CD4-positive, alpha-beta T cell (primary cell): ENCODE measurements around the gene SEMA5A. TPM values are rescaled to one million over a fixed set of nuclear protein-coding genes. Genes with fewer than 3 reads are reported as not detected.

Experiments
- ATAC-seq: fragments of 200-7000 bp; cut with Tn5 transposase; one replicate; pipeline ENCODE4 v1.10.0; 2022; ENCODE audit warnings: mild to moderate bottlenecking; ENCODE audit not compliant: poor library complexity
- CTCF ChIA-PET: fragments of 350-600 bp; sonication (Branson Sonifier 250); formaldehyde crosslinking; loops from one replicate; lab custom pipeline; 2021; ENCODE audit warnings: antibody characterized with exemption, inconsistent platforms; lab: Charles Lee
- POLR2A ChIA-PET: fragments of 350-600 bp; sonication (Branson Sonifier 250); formaldehyde crosslinking; loops from one replicate; lab custom pipeline; 2021; ENCODE audit warnings: antibody characterized with exemption, inconsistent platforms; lab: Charles Lee
- DNase-seq, 14 experiments: peaks; one replicate each; pipeline ENCODE4 v3.0.0-alpha.2; 2013 to 2020; ENCODE audit warnings: mixed read lengths in 2 of 14
- H3K27ac ChIP-seq, 2 donors: one replicate each; pipeline versions ENCODE4 v1.5.1 to v1.7.0; 2013; ENCODE audit warnings: low read length in 2 of 2, low read depth in 1 of 2, mild to moderate bottlenecking in 1 of 2
- H3K27me3 ChIP-seq, 2 experiments: 1 replicate in 1 of 2; 2 replicates in 1 of 2; pipeline versions ENCODE4 v1.6.1 to v1.7.0; 2013; ENCODE audit warnings: low read length in 2 of 2, control low read depth in 1 of 2, mild to moderate bottlenecking in 1 of 2, moderate library complexity in 1 of 2; ENCODE audit not compliant: insufficient read depth in 2 of 2, control insufficient read depth in 1 of 2
- H3K36me3 ChIP-seq: one replicate; pipeline ENCODE4 v1.6.1; 2013; ENCODE audit warnings: low read length, control low read depth; ENCODE audit not compliant: insufficient read depth
- H3K4me1 ChIP-seq: one replicate; pipeline ENCODE4 v1.6.1; 2013; ENCODE audit warnings: low read length, control low read depth; ENCODE audit not compliant: insufficient read depth
- H3K4me3 ChIP-seq: one replicate; pipeline ENCODE4 v1.5.1; 2013; ENCODE audit warnings: mild to moderate bottlenecking, low read length, moderate library complexity
- H3K9me3 ChIP-seq, 2 experiments: 1 replicate in 1 of 2; 2 replicates in 1 of 2; pipeline versions ENCODE4 v1.6.1 to v1.7.0; 2013; ENCODE audit warnings: low read length in 2 of 2, mild to moderate bottlenecking in 2 of 2, control low read depth in 1 of 2, moderate library complexity in 1 of 2; ENCODE audit not compliant: control insufficient read depth in 1 of 2, insufficient read depth in 1 of 2
- H3K27ac Mint-ChIP-seq: one replicate; pipeline ENCODE4 v1.8.0; 2020; ENCODE audit warnings: mixed read lengths
- H3K27me3 Mint-ChIP-seq: one replicate; pipeline ENCODE4 v1.8.0; 2021; ENCODE audit warnings: mixed read lengths
- H3K36me3 Mint-ChIP-seq: one replicate; pipeline ENCODE4 v1.8.0; 2021; ENCODE audit warnings: low read depth, mixed read lengths
- H3K4me1 Mint-ChIP-seq: one replicate; pipeline ENCODE4 v1.8.0; 2021; ENCODE audit warnings: low read depth, mixed read lengths
- H3K4me3 Mint-ChIP-seq: one replicate; pipeline ENCODE4 v1.8.0; 2020; ENCODE audit warnings: mild to moderate bottlenecking, mixed read lengths
- H3K9me3 Mint-ChIP-seq: one replicate; pipeline ENCODE4 v1.8.0; 2020; ENCODE audit warnings: mixed read lengths
- CTCF ChIP-seq: fragments of 200-600 bp; IDR thresholded peaks from one replicate; pipeline ENCODE4 v1.8.0; 2022; ENCODE audit warnings: antibody characterized with exemption, mild to moderate bottlenecking
- intact Hi-C, 2 experiments: fragments of 100-400 bp; cut with DNase I in 1 of 2; cut with micrococcal nuclease in 1 of 2; formaldehyde crosslinking; loops; one replicate each; pipeline versions ENCODE4 v1.15.1 to v1.9.0; 2023 to 2025; cut with DNase I, micrococcal nuclease
- total RNA-seq, 174 experiments: library from RNA in 2 of 174; stranded (reverse) in 2 of 174; gene quantifications; one replicate each; pipeline ENCODE4 v1.2.3 and lab custom pipeline; 2021 to 2026

SEMA5A gene
- total RNA-seq, 2 experiments from 2014 or later: 2.0 to 2.9 TPM

GRCh38 chr5:9343146-9343850 lies 202.6 kb downstream of the SEMA5A start:
- H3K27me3 ChIP-seq: no peaks in the 10 kb centered on the region
- CTCF ChIA-PET: no interaction called here
- Mint-ChIP-seq H3K4me1 (no peaks in the 10 kb centered on the region), H3K27ac (no peak overlapping the region), H3K27me3 (no peaks in the 10 kb centered on the region), H3K9me3 (no peaks in the 10 kb centered on the region), H3K36me3 (no peaks in the 10 kb centered on the region), H3K4me3 (no peak overlapping the region)
- no peaks in the 10 kb centered on the region for H3K4me1 ChIP-seq
- peaks cover 0 to 4% of the 10 kb centered on the region in 2 experiments for H3K9me3 ChIP-seq
- POLR2A ChIA-PET: no interaction called here
- intact Hi-C loops: no loop called here
- DNase-seq (no peak), ATAC-seq (no peak)
- TF ChIP-seq CTCF: no peak
- H3K4me3 ChIP-seq: no peak overlapping the region
- H3K36me3 ChIP-seq: no peaks in the 10 kb centered on the region
- H3K27ac ChIP-seq: no peak overlapping the region

- CTCF ChIA-PET: no interaction called here
- Histone ChIP-seq H3K27ac (no peak overlapping the region), H3K36me3 (no peaks in the 10 kb centered on the region), H3K4me3 (no peak overlapping the region), H3K27me3 (no peaks in the 10 kb centered on the region), H3K9me3 (peaks cover 0 to 4% of the 10 kb centered on the region in 2 experiments), H3K4me1 (no peaks in the 10 kb centered on the region)
- intact Hi-C loops: no loop called here
- ATAC-seq (no peak), DNase-seq (no peak)
- POLR2A ChIA-PET: no interaction called here
- Mint-ChIP-seq H3K36me3 (no peaks in the 10 kb centered on the region), H3K9me3 (no peaks in the 10 kb centered on the region), H3K4me1 (no peaks in the 10 kb centered on the region), H3K4me3 (no peak overlapping the region), H3K27ac (no peak overlapping the region), H3K27me3 (no peaks in the 10 kb centered on the region)
- no peak for TF ChIP-seq CTCF
Observed at GRCh38 chr5:9342161-9342787, 203.6 kb downstream of the SEMA5A start.

- Histone ChIP-seq H3K27me3 (no peaks in the 10 kb centered on the region), H3K9me3 (no peaks in the 10 kb centered on the region), H3K36me3 (no peaks in the 10 kb centered on the region), H3K4me1 (no peaks in the 10 kb centered on the region), H3K27ac (no peak overlapping the region), H3K4me3 (no peak overlapping the region)
- no peak overlapping the region for H3K4me3 Mint-ChIP-seq
- ATAC-seq: no peak
- no peaks in the 10 kb centered on the region for H3K4me1 Mint-ChIP-seq
- no peaks in the 10 kb centered on the region for H3K27me3 Mint-ChIP-seq
- no peak overlapping the region for H3K27ac Mint-ChIP-seq
- H3K36me3 Mint-ChIP-seq: no peaks in the 10 kb centered on the region
- ChIA-PET CTCF (no interaction called here), POLR2A (no interaction called here)
- intact Hi-C loops: no loop called here
- TF ChIP-seq CTCF: no peak
- H3K9me3 Mint-ChIP-seq: no peaks in the 10 kb centered on the region
- DNase-seq: no peak
Observed at GRCh38 chr5:9340085-9340484, 205.8 kb downstream of the SEMA5A start.
